ENCODE measurements around the gene FHIT. TPM values are rescaled to one million over a fixed set of nuclear protein-coding genes. Genes with fewer than 3 reads are reported as not detected.

Gene FHIT
- total and polyA plus RNA-seq, 2 of the 4 experiments (the other 2 are of a cell fraction) = 0.07 TPM; not detected in 1

GRCh38 chr3:59784164-59784563 lies 1467.1 kb downstream of the FHIT start:
- Histone ChIP-seq H3K18ac (ENCODE audit: low read depth, low read length) (no peak overlapping the region), H2BK5ac (ENCODE audit: low read depth, low read length, poor library complexity, severe bottlenecking) (no peak overlapping the region), H3K36me3 (ENCODE audit: control insufficient read depth, insufficient read depth, low read length) (no peaks in the 10 kb centered on the region), H3K9me1 (ENCODE audit: insufficient read depth, low read length) (0 out of 2 replicates have a peak, but pooled peaks cover 5% of the 10 kb centered on the region), H4K20me1 (ENCODE audit: insufficient read depth, low read length) (no peaks in the 10 kb centered on the region), H3K9ac (ENCODE audit: low read depth, low read length) (no peak overlapping the region), H2AFZ (replicated peaks; ENCODE audit: low read length, poor library complexity) (no peak overlapping the region), H3K4me2 (ENCODE audit: low read depth, low read length) (no peak overlapping the region), H3K4me3 (ENCODE audit: insufficient read depth, low read depth, low read length) (no peak overlapping the region), H3K27ac (ENCODE audit: insufficient read depth, low read length) (no peak overlapping the region), H3K4ac (ENCODE audit: low read depth, low read length) (no peak overlapping the region), H3K9me3 (ENCODE audit: control insufficient read depth, insufficient read depth, low read length) (no peaks in the 10 kb centered on the region), H3K27me3 (ENCODE audit: control insufficient read depth, insufficient read depth, low read length) (no peaks in the 10 kb centered on the region), H2BK20ac (ENCODE audit: low read depth, low read length) (no peak overlapping the region), H3K23ac (ENCODE audit: low read depth, low read length) (no peak overlapping the region), H3K79me1 (ENCODE audit: low read depth in 1 of 2, low read length in 2 of 2) (no peaks in the 10 kb centered on the region), H3K4me1 (ENCODE audit: control insufficient read depth, insufficient read depth, low read length) (no peaks in the 10 kb centered on the region; the same call in 1 of the 2 replicates), H3K56ac (ENCODE audit: extremely low read depth, insufficient read depth, low read length) (no peak overlapping the region), H2AK9ac (replicated peaks; ENCODE audit: low read depth, low read length, poor library complexity) (no peak overlapping the region), H2BK120ac (ENCODE audit: low read depth, low read length) (no peak overlapping the region), H2BK15ac (ENCODE audit: low read depth, low read length) (0 out of 3 replicates have a peak overlapping the region, but pooled peaks have one; percentile 30), H4K5ac (ENCODE audit: low read depth, low read length) (0 out of 2 replicates have a peak overlapping the region, but pooled peaks have one; percentile 33), H3K14ac (replicated peaks; ENCODE audit: low read depth, low read length) (no peak overlapping the region), H2AK5ac (ENCODE audit: low read depth, low read length) (no peak overlapping the region), H4K8ac (ENCODE audit: low read depth in 2 of 2, low read length in 2 of 2) (no peak overlapping the region), H4K91ac (ENCODE audit: insufficient read depth, low read depth, low read length) (no peak overlapping the region)
- intact Hi-C loops (cut with micrococcal nuclease) = no loop called here
- dilution Hi-C loops (cut with HindIII; ENCODE audit: low sequenced_read_pairs, unreplicated experiment) = no loop called here
- BruUV-seq (replicated peaks) = no TSS peak
- ChIA-PET CTCF (no interaction called here), POLR2A (ENCODE audit: unreplicated experiment) (no interaction called here)
- TF ChIP-seq MAFK (IDR thresholded peaks at IDR 0.05; ENCODE audit: low read depth, low read length) (no peak), ELK1 (IDR thresholded peaks at IDR 0.05; ENCODE audit: borderline replicate concordance, low read depth, low read length) (no peak), MAZ (IDR thresholded peaks at IDR 0.05; ENCODE audit: borderline replicate concordance, low read depth, low read length) (no peak), POLR2A (IDR thresholded peaks at IDR 0.05; ENCODE audit: low read depth, low read length) (no peak), CEBPB (IDR thresholded peaks at IDR 0.05; ENCODE audit: low read depth, low read length) (no peak), RAD21 (IDR thresholded peaks at IDR 0.05; ENCODE audit: low read length) (no peak), RFX5 (IDR thresholded peaks at IDR 0.05; ENCODE audit: low read depth, low read length) (no peak), NFE2L2 (IDR thresholded peaks at IDR 0.05; ENCODE audit: low read depth, low read length) (no peak), MXI1 (IDR thresholded peaks at IDR 0.05; ENCODE audit: borderline replicate concordance, low read depth, low read length) (no peak), RCOR1 (IDR thresholded peaks at IDR 0.05; ENCODE audit: insufficient replicate concordance, low read length) (no peak), USF2 (IDR thresholded peaks at IDR 0.05; ENCODE audit: low read depth, low read length) (no peak), SMC3 (IDR thresholded peaks at IDR 0.05; ENCODE audit: low read depth, low read length) (no peak), CHD1 (IDR thresholded peaks at IDR 0.05; ENCODE audit: low read depth, low read length) (no peak), BHLHE40 (IDR thresholded peaks at IDR 0.05; ENCODE audit: low read depth, low read length) (no peak), CTCF (conservative IDR thresholded peaks at IDR 0.05; ENCODE audit: low read depth, low read length) (no peak), FOS (IDR thresholded peaks at IDR 0.05; ENCODE audit: low read depth, low read length) (no peak)
- DNase-seq = no peak
- WGBS, 2 experiments (ENCODE audit: extremely low coverage in 2 of 2, insufficient read length in 1 of 2) = no CpG with 5 or more reads among the region's 1 CpG
- ATAC-seq (ENCODE audit: low read depth) = no peak
- in situ Hi-C loops (cut with MboI; ENCODE audit: low sequenced_read_pairs) = no loop called here
